GM21423 (cell line): ENCODE data around the gene LRRC8E.

Source experiments
- ATAC-seq: cut with Tn5 transposase; IDR thresholded peaks from one replicate; pipeline ENCODE4 v1.9.1; 2021; ENCODE audit warnings: mild to moderate bottlenecking, moderate library complexity; ENCODE audit not compliant: unreplicated experiment

Gene LRRC8E

GRCh38 chr19:7867092-7867844, 21.0 kb upstream of the LRRC8E start:
- ATAC-seq = no peak

- no peak for ATAC-seq
Measured at GRCh38 chr19:7868326-7868670, 20.0 kb upstream of the LRRC8E start.

GRCh38 chr19:7868671-7869452, 19.4 kb upstream of the LRRC8E start:
- peak; percentile 60 for ATAC-seq

- ATAC-seq = peak; percentile 46
Measured at GRCh38 chr19:7869453-7869909, 18.8 kb upstream of the LRRC8E start.

GRCh38 chr19:7869910-7870511, 18.3 kb upstream of the LRRC8E start:
- no peak for ATAC-seq

- no peak for ATAC-seq
Measured at GRCh38 chr19:7870571-7871436, 17.5 kb upstream of the LRRC8E start.

- ATAC-seq = no peak
Measured at GRCh38 chr19:7871437-7872305, 16.6 kb upstream of the LRRC8E start.

GRCh38 chr19:7872306-7873204, 15.8 kb upstream of the LRRC8E start:
- ATAC-seq = no peak

- ATAC-seq = no peak
Measured at GRCh38 chr19:7873304-7874075, 14.8 kb upstream of the LRRC8E start.

GRCh38 chr19:7874076-7874896, 14.0 kb upstream of the LRRC8E start, which contains the start of gene PRR36:
TSS of gene PRR36 (minus strand) at chr19:7874390. CDS start at chr19:7873689, 701 bp downstream.
- ATAC-seq = no peak

GRCh38 chr19:7874897-7875273, 13.4 kb upstream of the LRRC8E start:
- no peak for ATAC-seq

- ATAC-seq = no peak
Measured at GRCh38 chr19:7877249-7877836, 11.0 kb upstream of the LRRC8E start.

- ATAC-seq = no peak
Measured at GRCh38 chr19:7879111-7879807, 9.1 kb upstream of the LRRC8E start.

GRCh38 chr19:7879836-7880235, 8.5 kb upstream of the LRRC8E start:
- no peak for ATAC-seq

- ATAC-seq = no peak
Measured at GRCh38 chr19:7881910-7882309, 6.4 kb upstream of the LRRC8E start.

GRCh38 chr19:7883105-7883504, 5.2 kb upstream of the LRRC8E start:
- ATAC-seq = no peak
